ENCODE data around the gene C12orf42.

DNA sequence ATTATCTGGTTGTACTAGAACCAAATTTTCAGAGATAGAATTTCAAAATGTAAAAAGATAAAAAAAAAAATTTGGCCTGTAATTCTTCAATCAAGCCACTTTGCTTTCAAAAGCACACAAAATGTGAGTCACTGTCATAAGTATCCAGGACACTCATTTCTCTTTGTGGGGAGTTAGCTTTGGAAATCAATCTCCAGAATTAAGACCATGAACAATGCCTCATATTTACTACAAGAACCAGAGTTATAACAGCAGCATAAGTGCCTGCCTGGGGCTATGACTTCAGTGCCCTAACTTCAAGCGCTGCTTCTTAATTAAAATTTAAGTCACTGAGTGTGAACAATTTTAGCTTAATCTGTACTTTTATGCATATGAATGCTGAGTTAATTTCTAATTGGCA is 162.1 kb downstream of the C12orf42 start:
- TF ChIP-seq POLR2AphosphoS5 (IDR thresholded peaks at IDR 0.05; ENCODE audit: low read depth), result no peak
- TF ChIP-seq, protein P1, sequence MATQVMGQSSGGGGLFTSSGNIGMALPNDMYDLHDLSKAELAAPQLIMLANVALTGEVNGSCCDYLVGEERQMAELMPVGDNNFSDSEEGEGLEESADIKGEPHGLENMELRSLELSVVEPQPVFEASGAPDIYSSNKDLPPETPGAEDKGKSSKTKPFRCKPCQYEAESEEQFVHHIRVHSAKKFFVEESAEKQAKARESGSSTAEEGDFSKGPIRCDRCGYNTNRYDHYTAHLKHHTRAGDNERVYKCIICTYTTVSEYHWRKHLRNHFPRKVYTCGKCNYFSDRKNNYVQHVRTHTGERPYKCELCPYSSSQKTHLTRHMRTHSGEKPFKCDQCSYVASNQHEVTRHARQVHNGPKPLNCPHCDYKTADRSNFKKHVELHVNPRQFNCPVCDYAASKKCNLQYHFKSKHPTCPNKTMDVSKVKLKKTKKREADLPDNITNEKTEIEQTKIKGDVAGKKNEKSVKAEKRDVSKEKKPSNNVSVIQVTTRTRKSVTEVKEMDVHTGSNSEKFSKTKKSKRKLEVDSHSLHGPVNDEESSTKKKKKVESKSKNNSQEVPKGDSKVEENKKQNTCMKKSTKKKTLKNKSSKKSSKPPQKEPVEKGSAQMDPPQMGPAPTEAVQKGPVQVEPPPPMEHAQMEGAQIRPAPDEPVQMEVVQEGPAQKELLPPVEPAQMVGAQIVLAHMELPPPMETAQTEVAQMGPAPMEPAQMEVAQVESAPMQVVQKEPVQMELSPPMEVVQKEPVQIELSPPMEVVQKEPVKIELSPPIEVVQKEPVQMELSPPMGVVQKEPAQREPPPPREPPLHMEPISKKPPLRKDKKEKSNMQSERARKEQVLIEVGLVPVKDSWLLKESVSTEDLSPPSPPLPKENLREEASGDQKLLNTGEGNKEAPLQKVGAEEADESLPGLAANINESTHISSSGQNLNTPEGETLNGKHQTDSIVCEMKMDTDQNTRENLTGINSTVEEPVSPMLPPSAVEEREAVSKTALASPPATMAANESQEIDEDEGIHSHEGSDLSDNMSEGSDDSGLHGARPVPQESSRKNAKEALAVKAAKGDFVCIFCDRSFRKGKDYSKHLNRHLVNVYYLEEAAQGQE (IDR thresholded peaks at IDR 0.05; ENCODE audit: insufficient replicate concordance, low read depth), result no peak
- TF ChIP-seq, protein P2, sequence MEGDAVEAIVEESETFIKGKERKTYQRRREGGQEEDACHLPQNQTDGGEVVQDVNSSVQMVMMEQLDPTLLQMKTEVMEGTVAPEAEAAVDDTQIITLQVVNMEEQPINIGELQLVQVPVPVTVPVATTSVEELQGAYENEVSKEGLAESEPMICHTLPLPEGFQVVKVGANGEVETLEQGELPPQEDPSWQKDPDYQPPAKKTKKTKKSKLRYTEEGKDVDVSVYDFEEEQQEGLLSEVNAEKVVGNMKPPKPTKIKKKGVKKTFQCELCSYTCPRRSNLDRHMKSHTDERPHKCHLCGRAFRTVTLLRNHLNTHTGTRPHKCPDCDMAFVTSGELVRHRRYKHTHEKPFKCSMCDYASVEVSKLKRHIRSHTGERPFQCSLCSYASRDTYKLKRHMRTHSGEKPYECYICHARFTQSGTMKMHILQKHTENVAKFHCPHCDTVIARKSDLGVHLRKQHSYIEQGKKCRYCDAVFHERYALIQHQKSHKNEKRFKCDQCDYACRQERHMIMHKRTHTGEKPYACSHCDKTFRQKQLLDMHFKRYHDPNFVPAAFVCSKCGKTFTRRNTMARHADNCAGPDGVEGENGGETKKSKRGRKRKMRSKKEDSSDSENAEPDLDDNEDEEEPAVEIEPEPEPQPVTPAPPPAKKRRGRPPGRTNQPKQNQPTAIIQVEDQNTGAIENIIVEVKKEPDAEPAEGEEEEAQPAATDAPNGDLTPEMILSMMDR (IDR thresholded peaks at IDR 0.05; ENCODE audit: insufficient read depth, low read length), result no peak
- no peak for TF ChIP-seq SPI1 (IDR thresholded peaks at IDR 0.05; ENCODE audit: borderline replicate concordance, low read depth)
- TF ChIP-seq GABPA (IDR thresholded peaks at IDR 0.05; ENCODE audit: low read depth), result no peak
